Liver (tissue), 9 donors: ENCODE data around the gene COQ8A. TPM values are rescaled to one million over a fixed set of nuclear protein-coding genes. Genes with fewer than 3 reads are reported as not detected.

Experiments
- DNase-seq: peaks from one replicate; pipeline ENCODE4 v3.0.0-alpha.2; 2017; ENCODE audit warnings: low spot score
- H3K27ac ChIP-seq, 2 donors: one replicate each; pipeline ENCODE4 v1.7.0; 2013; ENCODE audit warnings: inconsistent platforms in 2 of 2, low read length in 2 of 2, control low read depth in 1 of 2, low read depth in 1 of 2, mild to moderate bottlenecking in 1 of 2
- H3K27me3 ChIP-seq, 4 donors: one replicate each; pipeline versions ENCODE4 v1.6.1 to v1.7.0; 2013; ENCODE audit warnings: low read length in 3 of 4, inconsistent platforms in 1 of 4, mild to moderate bottlenecking in 1 of 4, moderate library complexity in 1 of 4; ENCODE audit not compliant: control insufficient read depth in 4 of 4, insufficient read depth in 4 of 4
- H3K36me3 ChIP-seq, 4 donors: one replicate each; pipeline versions ENCODE4 v1.6.1 to v1.7.0; 2013; ENCODE audit warnings: low read length in 3 of 4, mild to moderate bottlenecking in 3 of 4, low read depth in 1 of 4, moderate library complexity in 1 of 4; ENCODE audit not compliant: control insufficient read depth in 4 of 4, insufficient read depth in 3 of 4
- H3K4me1 ChIP-seq, 4 donors: one replicate each; pipeline versions ENCODE4 v1.6.1 to v1.7.0; 2013; ENCODE audit warnings: low read length in 3 of 4, mild to moderate bottlenecking in 3 of 4, moderate library complexity in 1 of 4; ENCODE audit not compliant: control insufficient read depth in 4 of 4, insufficient read depth in 4 of 4
- H3K4me3 ChIP-seq, 3 donors: one replicate each; pipeline versions ENCODE4 v1.6.1 to v1.7.0; 2013; ENCODE audit warnings: low read length in 3 of 3, control low read depth in 1 of 3, low read depth in 1 of 3, mild to moderate bottlenecking in 1 of 3
- H3K9ac ChIP-seq, 2 donors: one replicate each; pipeline ENCODE4 v1.7.0; 2013; ENCODE audit warnings: low read length in 2 of 2, mild to moderate bottlenecking in 2 of 2, moderate library complexity in 2 of 2, control low read depth in 1 of 2, low read depth in 1 of 2
- H3K9me3 ChIP-seq, 4 donors: one replicate each; pipeline versions ENCODE4 v1.6.1 to v1.7.0; 2013; ENCODE audit warnings: low read length in 3 of 4; ENCODE audit not compliant: control insufficient read depth in 4 of 4
- CTCF ChIP-seq: fragments of 150-350 bp; IDR thresholded peaks from 2 replicates; pipeline ENCODE4 v1.5.1; 2017; ENCODE audit warnings: improper control_type of control experiment, low read depth, low read length; ENCODE audit not compliant: missing input control
- EGR1 ChIP-seq, 2 donors: IDR thresholded peaks; 2 replicates each; pipeline ENCODE4 v1.6.1; 2016 to 2018; ENCODE audit warnings: antibody characterized with exemption in 2 of 2, low read depth in 2 of 2
- FOXA1 ChIP-seq: IDR thresholded peaks from 2 replicates; pipeline ENCODE4 v1.6.1; 2016; ENCODE audit warnings: antibody characterized with exemption
- FOXA2 ChIP-seq: IDR thresholded peaks from 2 replicates; pipeline ENCODE4 v1.6.1; 2016; ENCODE audit warnings: antibody characterized with exemption
- GABPA ChIP-seq, 2 donors: IDR thresholded peaks in 1 of 2; conservative IDR thresholded peaks in 1 of 2; 2 replicates each; pipeline ENCODE4 v1.6.1; 2016; ENCODE audit warnings: antibody characterized with exemption in 2 of 2, mild to moderate bottlenecking in 1 of 2, moderate library complexity in 1 of 2
- HNF4A ChIP-seq, 2 donors: conservative IDR thresholded peaks; 2 replicates each; pipeline ENCODE4 v1.6.1; 2016; ENCODE audit warnings: antibody characterized with exemption in 2 of 2, mild to moderate bottlenecking in 2 of 2
- HNF4G ChIP-seq: IDR thresholded peaks from 2 replicates; pipeline ENCODE4 v1.6.1; 2016; ENCODE audit warnings: antibody characterized with exemption
- JUND ChIP-seq, 2 donors: IDR thresholded peaks; 2 replicates each; pipeline ENCODE4 v1.6.1; 2016; ENCODE audit warnings: antibody characterized with exemption in 2 of 2
- MAX ChIP-seq: IDR thresholded peaks from 2 replicates; pipeline ENCODE4 v1.6.1; 2016; ENCODE audit warnings: antibody characterized with exemption
- NR2F2 ChIP-seq: IDR thresholded peaks from 2 replicates; pipeline ENCODE4 v1.6.1; 2016; ENCODE audit warnings: antibody characterized with exemption
- RAD21 ChIP-seq, 2 donors: IDR thresholded peaks; 2 replicates each; pipeline ENCODE4 v1.6.1; 2016; ENCODE audit warnings: antibody characterized with exemption in 2 of 2, mild to moderate bottlenecking in 2 of 2
- REST ChIP-seq: IDR thresholded peaks from 2 replicates; pipeline ENCODE4 v1.6.1; 2016; ENCODE audit warnings: antibody characterized with exemption, mild to moderate bottlenecking
- RXRA ChIP-seq, 2 donors: IDR thresholded peaks; 2 replicates each; pipeline ENCODE4 v1.6.1; 2017 to 2018; ENCODE audit warnings: antibody characterized with exemption in 2 of 2, mild to moderate bottlenecking in 1 of 2
- SP1 ChIP-seq: IDR thresholded peaks from 2 replicates; pipeline ENCODE4 v1.6.1; 2018; ENCODE audit warnings: antibody characterized with exemption, mild to moderate bottlenecking
- ZBTB33 ChIP-seq: IDR thresholded peaks from 2 replicates; pipeline ENCODE4 v1.6.1; 2016; ENCODE audit warnings: antibody characterized with exemption
- WGBS: extraction: QIAGEN DNeasy Blood & Tissue Kit; methylation state at CpG from one replicate; pipeline ENCODE4 v1.1.7; 2013; 5-methylcytosine and 5-hydroxymethylcytosine counted together
- polyA plus RNA-seq, 2 donors: library from polyadenylated mRNA; stranded (reverse) in 1 of 2; unstranded in 1 of 2; fragments of 200-250 nt in 1 of 2; fragments of >200 nt in 1 of 2; fragmentation: Nextera tagmentation in 1 of 2; extraction: Ambion mirVana in 1 of 2; gene quantifications; one replicate each; pipeline versions ENCODE4 v1.2.1 to v1.2.3, GENCODE V29; 2013 to 2015
- total RNA-seq, 2 donors: library from RNA; depleted of rRNA; stranded (reverse); fragments of >200 nt; gene quantifications; one replicate each; pipeline ENCODE4 v1.2.3, GENCODE V29; 2014
- donor health status: healthy.
- donor health status: healthy.
- donor health status: healthy.
- donor health status: healthy.
- donor health status: healthy.

Gene COQ8A
- total and polyA plus RNA-seq, 4 donors, result 24.4 to 60.0 (median 54.9) TPM

- TF ChIP-seq ZBTB33 (no peak), CTCF (no peak), FOXA1 (no peak), RXRA (IDR thresholded peaks at IDR 0.05) (no peak), REST (no peak), NR2F2 (no peak), MAX (no peak), GABPA (IDR thresholded peaks at IDR 0.05 in 1 of 2, conservative IDR thresholded peaks at IDR 0.05 in 1 of 2) (no peak), SP1 (no peak), JUND (IDR thresholded peaks at IDR 0.05) (no peak), FOXA2 (no peak), EGR1 (IDR thresholded peaks at IDR 0.05; ENCODE audit: low read depth in 2 of 2) (no peak), RAD21 (IDR thresholded peaks at IDR 0.05) (no peak), HNF4A (conservative IDR thresholded peaks at IDR 0.05) (no peak)
- H3K4me3 ChIP-seq, result no peak overlapping the region
- 94% methylated on average over 23 of the region's 23 CpGs for WGBS
- DNase-seq, result no peak
- H3K9me3 ChIP-seq, result no peaks in the 10 kb centered on the region
- no peaks in the 10 kb centered on the region for H3K27me3 ChIP-seq
- H3K36me3 ChIP-seq, result peaks cover 2 to 21% (median 10%) of the 10 kb centered on the region in 4 donors
- H3K27ac ChIP-seq, result peak overlapping the region in 1 of 2 donors; percentile 25
- no peak overlapping the region for H3K9ac ChIP-seq
- peaks cover 5 to 31% (median 21%) of the 10 kb centered on the region in 4 donors for H3K4me1 ChIP-seq
Observed at GRCh38 chr1:226965581-226966440, 25.7 kb downstream of the COQ8A start.

- no peaks in the 10 kb centered on the region for H3K27me3 ChIP-seq
- no peak overlapping the region for H3K27ac ChIP-seq
- H3K9ac ChIP-seq, result no peak overlapping the region
- peaks cover 2 to 21% (median 10%) of the 10 kb centered on the region in 4 donors for H3K36me3 ChIP-seq
- no peaks in the 10 kb centered on the region for H3K9me3 ChIP-seq
- WGBS, result 98% methylated on average over 4 of the region's 4 CpGs
- peaks cover 5 to 31% (median 21%) of the 10 kb centered on the region in 4 donors for H3K4me1 ChIP-seq
- TF ChIP-seq CTCF (no peak), GABPA (IDR thresholded peaks at IDR 0.05 in 1 of 2, conservative IDR thresholded peaks at IDR 0.05 in 1 of 2) (no peak), JUND (IDR thresholded peaks at IDR 0.05) (no peak), RAD21 (IDR thresholded peaks at IDR 0.05) (no peak), HNF4G (no peak), EGR1 (IDR thresholded peaks at IDR 0.05; ENCODE audit: low read depth in 2 of 2) (no peak)
- no peak overlapping the region for H3K4me3 ChIP-seq
- DNase-seq, result no peak
Observed at GRCh38 chr1:226966683-226967082, 26.6 kb downstream of the COQ8A start.
